PC-3 (cell line): ENCODE measurements around the gene CROCC. TPM values are rescaled to one million over a fixed set of nuclear protein-coding genes. Genes with fewer than 3 reads are reported as not detected.
A peak's percentile ranks its signal among the peaks of the same experiment; 100 is the strongest.

ENCODE experiments used
- ATAC-seq: fragments of 200-7000 bp; cut with Tn5 transposase; 2 replicates; pipeline ENCODE4 v1.9.1; 2020; ENCODE audit warnings: mild to moderate bottlenecking, moderate library complexity
- BruUV-seq: library from RNA; stranded (reverse); fragments of 400-500 nt; replicated peaks from 2 replicates; lab custom pipeline; 2021; lab: Mats Ljungman, UMichigan
- CTCF ChIA-PET: fragments of 300-600 bp; sonication (Branson Sonifier 250); formaldehyde crosslinking; loops from one replicate; lab custom pipeline; 2022; ENCODE audit warnings: antibody characterized with exemption; lab: Charles Lee
- POLR2A ChIA-PET: fragments of 300-600 bp; sonication (Branson Sonifier 250); formaldehyde crosslinking; loops from one replicate; lab custom pipeline; 2022; ENCODE audit warnings: antibody characterized with exemption; ENCODE audit not compliant: unreplicated experiment; lab: Charles Lee
- DNase-seq: peaks from one replicate; pipeline ENCODE4 v3.0.0-alpha.2; 2015
- H2AFZ ChIP-seq: fragments of 300-600 bp; sonication (generic); 2 replicates; pipeline ENCODE4 v1.6.0; 2016; ENCODE audit warnings: antibody characterized with exemption, low read length
- H3F3A ChIP-seq: fragments of 300-600 bp; sonication (generic); one replicate; pipeline ENCODE4 v1.6.0; 2017; ENCODE audit warnings: antibody characterized with exemption, low read length, control low read depth, mild to moderate bottlenecking; ENCODE audit not compliant: unreplicated experiment
- H3K27ac ChIP-seq: fragments of 300-600 bp; sonication (generic); 2 replicates; pipeline ENCODE4 v1.5.1; 2016; ENCODE audit warnings: mild to moderate bottlenecking, low read length
- H3K27me3 ChIP-seq: fragments of 300-600 bp; sonication (generic); 2 replicates; pipeline ENCODE4 v1.6.1; 2016; ENCODE audit warnings: low read length, mixed read lengths
- H3K36me3 ChIP-seq: fragments of 300-600 bp; sonication (generic); 2 replicates; pipeline ENCODE4 v1.6.1; 2016; ENCODE audit warnings: low read depth, mixed run types, low read length, mixed read lengths
- H3K4me1 ChIP-seq: fragments of 300-600 bp; sonication (generic); 2 replicates; pipeline ENCODE4 v1.5.1; 2016; ENCODE audit warnings: low read length; ENCODE audit not compliant: insufficient read depth
- H3K4me2 ChIP-seq: fragments of 300-600 bp; sonication (generic); 2 replicates; pipeline ENCODE4 v1.6.0; 2016; ENCODE audit warnings: low read length
- H3K4me3 ChIP-seq: fragments of 300-600 bp; sonication (generic); 2 replicates; pipeline ENCODE4 v1.5.1; 2016; ENCODE audit warnings: mild to moderate bottlenecking, low read length, mixed read lengths
- H3K79me2 ChIP-seq: fragments of 300-600 bp; sonication (generic); 2 replicates; pipeline ENCODE4 v1.6.1; 2017; ENCODE audit warnings: low read length, mixed read lengths
- H3K9ac ChIP-seq: fragments of 300-600 bp; sonication (generic); 2 replicates; pipeline ENCODE4 v1.6.0; 2016; ENCODE audit warnings: mild to moderate bottlenecking, low read length
- H3K9me2 ChIP-seq: fragments of 300-600 bp; sonication (generic); replicated peaks from 2 replicates; pipeline ENCODE4 v1.6.1; 2016; ENCODE audit warnings: mixed run types, low read length, mixed read lengths
- H3K9me3 ChIP-seq: fragments of 300-600 bp; sonication (generic); 2 replicates; pipeline ENCODE4 v1.6.1; 2016; ENCODE audit warnings: low read length, mixed read lengths
- H4K20me1 ChIP-seq: fragments of 300-600 bp; sonication (generic); 2 replicates; pipeline ENCODE4 v1.6.1; 2016; ENCODE audit warnings: low read length, mixed read lengths
- EZH2 ChIP-seq: fragments of 300-600 bp; sonication (generic); IDR thresholded peaks from one replicate; pipeline ENCODE4 v1.6.1; 2017; ENCODE audit warnings: antibody characterized with exemption, mild to moderate bottlenecking, low read length; ENCODE audit not compliant: unreplicated experiment
- EZH2phosphoT487 ChIP-seq: fragments of 300-600 bp; sonication (generic); IDR thresholded peaks from 2 replicates; pipeline ENCODE4 v1.6.1; 2018; ENCODE audit warnings: mild to moderate bottlenecking, antibody characterized with exemption, low read length, borderline replicate concordance
- intact Hi-C: fragments of 100-400 bp; cut with micrococcal nuclease; formaldehyde crosslinking; loops from 2 replicates; pipeline ENCODE4 v1.9.0; 2023
- total RNA-seq: library from RNA; depleted of rRNA; stranded (reverse); fragments of >200 nt; gene quantifications from 2 replicates; pipeline ENCODE4 v1.2.3, GENCODE V29; 2014
- TF ChIP-seq, protein P1 (sequence below): fragments of 300-600 bp; sonication (generic); conservative IDR thresholded peaks from 2 replicates; pipeline ENCODE4 v1.5.1; 2017; ENCODE audit warnings: antibody characterized with exemption, low read depth, mild to moderate bottlenecking, low read length

The CROCC gene
- total RNA-seq, 1 experiment from 2014 or later, result 24.6 TPM

DNA sequence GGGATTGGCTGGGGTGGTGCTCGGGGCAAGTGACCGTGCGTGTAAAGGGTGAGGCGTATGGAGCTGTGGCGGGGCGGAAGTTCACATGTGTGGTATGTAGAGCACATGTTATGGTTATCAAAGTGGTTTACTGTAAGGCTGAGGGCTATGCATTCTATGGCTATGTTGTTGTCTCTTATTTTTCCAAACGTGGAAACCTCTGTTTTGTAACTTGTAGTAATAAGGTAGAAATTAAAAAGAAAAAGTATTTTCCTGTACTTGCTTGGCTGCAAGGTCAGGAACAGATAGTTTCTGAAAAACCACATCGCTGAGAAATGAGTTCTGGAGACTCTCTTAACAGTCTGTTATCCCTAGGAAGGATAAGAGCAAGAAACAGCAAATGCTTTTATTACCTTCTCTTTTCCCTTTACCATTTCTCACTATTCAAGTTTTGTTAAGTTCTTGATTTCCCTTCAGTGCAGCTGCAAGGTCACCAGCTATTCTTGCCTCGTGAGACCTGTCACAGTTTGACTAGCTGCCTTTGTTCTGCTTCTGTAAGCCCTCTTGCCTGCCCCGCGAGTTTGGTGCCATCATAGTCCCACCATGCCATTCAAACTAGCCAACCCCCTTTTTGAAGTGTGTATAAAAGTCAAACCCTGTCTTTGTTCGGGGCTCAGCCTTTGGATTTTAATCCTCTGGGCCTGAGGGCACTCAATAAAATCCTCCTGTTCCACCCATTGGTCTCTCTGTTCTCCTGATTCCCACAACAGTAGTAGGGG, 16.4 kb upstream of the CROCC start:
- TSS peak; percentile 99 for BruUV-seq
- H3K9me3 ChIP-seq, result no peaks in the 10 kb centered on the region
- peak overlapping the region; percentile 95 for H2AFZ ChIP-seq
- H3K36me3 ChIP-seq, result no peaks in the 10 kb centered on the region
- H3K9ac ChIP-seq, result peak overlapping the region; percentile 97
- DNase-seq (peak; percentile 77), ATAC-seq (peak; percentile 69)
- peak overlapping the region; percentile 97 for H3K4me2 ChIP-seq
- peaks cover 12% of the 10 kb centered on the region for H3F3A ChIP-seq
- H3K9me2 ChIP-seq, result no peaks in the 10 kb centered on the region
- peak overlapping the region; percentile 97 for H3K27ac ChIP-seq
- no peaks in the 10 kb centered on the region for H3K27me3 ChIP-seq
- H3K79me2 ChIP-seq, result no peaks in the 10 kb centered on the region
- peaks cover 16% of the 10 kb centered on the region; the same call in 1 of the 2 replicates for H3K4me1 ChIP-seq
- intact Hi-C loops, result loop anchor here (2.0 kb wide), 1 partner anchor 284 kb away; no protein-coding TSS in a partner anchor
- peak overlapping the region; percentile 83 for H3K4me3 ChIP-seq
- ChIA-PET CTCF (interaction anchor here (0.7 kb wide), 1 partner anchor 285 kb away, joined by 3 read pairs; no protein-coding TSS in a partner anchor), POLR2A (interaction anchor here (0.6 to 0.7 kb wide), 3 partner anchors 106 to 537 kb away, joined by 3 to 6 read pairs (median 5); partner anchors contain the start of gene ATP13A2)
- TF ChIP-seq EZH2 (no peak), EZH2phosphoT487 (no peak)
- TF ChIP-seq, protein P1, sequence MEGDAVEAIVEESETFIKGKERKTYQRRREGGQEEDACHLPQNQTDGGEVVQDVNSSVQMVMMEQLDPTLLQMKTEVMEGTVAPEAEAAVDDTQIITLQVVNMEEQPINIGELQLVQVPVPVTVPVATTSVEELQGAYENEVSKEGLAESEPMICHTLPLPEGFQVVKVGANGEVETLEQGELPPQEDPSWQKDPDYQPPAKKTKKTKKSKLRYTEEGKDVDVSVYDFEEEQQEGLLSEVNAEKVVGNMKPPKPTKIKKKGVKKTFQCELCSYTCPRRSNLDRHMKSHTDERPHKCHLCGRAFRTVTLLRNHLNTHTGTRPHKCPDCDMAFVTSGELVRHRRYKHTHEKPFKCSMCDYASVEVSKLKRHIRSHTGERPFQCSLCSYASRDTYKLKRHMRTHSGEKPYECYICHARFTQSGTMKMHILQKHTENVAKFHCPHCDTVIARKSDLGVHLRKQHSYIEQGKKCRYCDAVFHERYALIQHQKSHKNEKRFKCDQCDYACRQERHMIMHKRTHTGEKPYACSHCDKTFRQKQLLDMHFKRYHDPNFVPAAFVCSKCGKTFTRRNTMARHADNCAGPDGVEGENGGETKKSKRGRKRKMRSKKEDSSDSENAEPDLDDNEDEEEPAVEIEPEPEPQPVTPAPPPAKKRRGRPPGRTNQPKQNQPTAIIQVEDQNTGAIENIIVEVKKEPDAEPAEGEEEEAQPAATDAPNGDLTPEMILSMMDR, result no peak
- no peaks in the 10 kb centered on the region for H4K20me1 ChIP-seq

DNA sequence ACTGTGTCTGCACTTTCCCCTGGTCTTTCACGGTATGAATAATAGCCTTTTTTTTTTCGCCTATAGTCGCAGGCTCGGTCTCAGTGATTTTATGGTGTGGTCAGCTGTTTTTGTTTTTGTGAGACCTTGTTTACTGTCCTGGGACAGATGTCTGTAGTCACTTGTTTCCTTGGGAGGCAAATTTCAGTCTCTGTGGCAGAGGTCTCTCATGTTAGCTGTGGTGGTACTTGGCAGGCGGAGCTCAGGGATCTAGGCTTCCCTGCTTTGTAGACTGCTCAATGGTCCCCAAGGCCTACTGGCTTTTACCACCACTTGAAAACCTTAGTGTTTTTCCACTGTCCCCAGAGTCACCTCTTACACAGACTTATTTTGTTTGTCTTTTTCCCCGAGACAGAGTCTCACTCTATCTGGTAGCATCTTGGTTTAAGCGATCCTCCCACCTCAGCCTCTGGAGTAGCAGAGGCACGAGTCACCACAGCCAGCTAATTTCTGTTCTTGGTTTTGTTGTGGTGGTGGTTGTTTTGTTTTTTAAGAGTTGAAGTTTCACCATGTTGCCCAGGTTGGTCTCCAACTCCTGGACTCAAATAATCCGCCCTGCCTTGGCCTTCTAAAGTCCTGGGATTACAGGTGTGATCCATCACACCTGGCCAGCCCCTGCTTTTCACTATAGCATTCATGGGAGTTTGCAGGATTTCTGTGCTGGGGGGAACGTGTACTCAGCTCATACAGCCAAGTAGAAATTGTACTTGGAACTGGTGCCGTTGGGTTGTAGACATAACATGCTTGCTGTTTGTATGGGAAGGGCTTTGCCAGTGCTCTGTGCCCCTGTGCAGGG, 15.6 kb upstream of the CROCC start:
- Histone ChIP-seq H3K27me3 (no peaks in the 10 kb centered on the region), H4K20me1 (no peaks in the 10 kb centered on the region), H3F3A (peaks cover 12% of the 10 kb centered on the region), H3K4me2 (0 out of 2 replicates have a peak overlapping the region, but pooled peaks have one; percentile 16), H3K27ac (peak overlapping the region; percentile 37), H3K36me3 (no peaks in the 10 kb centered on the region), H3K79me2 (no peaks in the 10 kb centered on the region), H3K9me3 (no peaks in the 10 kb centered on the region), H2AFZ (no peak overlapping the region), H3K4me1 (peaks cover 16% of the 10 kb centered on the region; the same call in 1 of the 2 replicates), H3K9me2 (no peaks in the 10 kb centered on the region), H3K9ac (no peak overlapping the region), H3K4me3 (no peak overlapping the region)
- intact Hi-C loops, result loop anchor here (2.0 kb wide), 1 partner anchor 285 kb away; no protein-coding TSS in a partner anchor
- BruUV-seq, result no TSS peak
- ChIA-PET POLR2A (no interaction called here), CTCF (no interaction called here)
- TF ChIP-seq EZH2 (no peak), EZH2phosphoT487 (no peak)
- TF ChIP-seq, protein P1, result no peak
- ATAC-seq, result no peak
- peak; percentile 13 for DNase-seq
